SU-DHL-6 (cell line): ENCODE data around the gene GNAI2.

Experiments used
- EZH2phosphoT487 ChIP-seq: fragments of 200-600 bp; sonication (generic), shearing (Covaris generic); conservative IDR thresholded peaks from 2 replicates; pipeline ENCODE4 v1.6.1; 2018; ENCODE audit warnings: mild to moderate bottlenecking, antibody characterized with exemption, low read length, moderate library complexity, mixed read lengths
- TF ChIP-seq, protein P1 (sequence below): fragments of 200-600 bp; sonication (generic); IDR thresholded peaks from one replicate; pipeline ENCODE4 v1.5.1; 2017; ENCODE audit warnings: antibody characterized with exemption, mild to moderate bottlenecking, low read length, moderate library complexity; ENCODE audit not compliant: insufficient read depth, poor library complexity, severe bottlenecking

DNA sequence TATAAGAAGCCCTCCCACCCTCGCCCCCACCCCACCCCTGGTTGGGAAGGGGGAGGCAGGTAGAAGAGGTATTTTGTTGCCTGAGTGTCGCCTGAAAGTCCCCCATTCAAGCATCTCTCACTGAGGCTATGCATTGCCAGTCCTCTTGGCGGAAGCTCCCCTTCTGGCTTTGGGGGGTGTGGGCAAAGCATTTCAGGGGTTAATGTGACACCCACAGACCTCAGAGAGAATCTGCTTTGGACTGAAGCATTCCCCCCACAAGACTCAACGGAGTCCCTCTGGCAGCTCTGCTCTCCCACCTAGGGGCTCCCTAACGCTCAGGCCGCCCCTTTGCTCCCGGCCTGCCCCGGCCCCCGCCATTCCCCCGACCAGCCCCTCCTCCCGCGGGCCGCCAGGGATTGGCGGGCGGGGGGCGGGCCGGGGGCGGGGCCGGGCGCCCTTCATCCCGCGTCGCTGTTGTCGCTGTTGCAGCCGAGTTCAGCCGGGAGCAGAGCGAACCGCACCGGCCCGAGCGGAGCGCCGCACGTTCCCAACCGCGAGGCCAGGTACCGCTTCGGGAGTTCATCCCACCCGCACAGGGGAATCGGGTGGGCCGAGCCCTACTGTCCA, 31.1 kb upstream of the GNAI2 start, which contains the start of gene SLC38A3:
- TF ChIP-seq, protein P1, sequence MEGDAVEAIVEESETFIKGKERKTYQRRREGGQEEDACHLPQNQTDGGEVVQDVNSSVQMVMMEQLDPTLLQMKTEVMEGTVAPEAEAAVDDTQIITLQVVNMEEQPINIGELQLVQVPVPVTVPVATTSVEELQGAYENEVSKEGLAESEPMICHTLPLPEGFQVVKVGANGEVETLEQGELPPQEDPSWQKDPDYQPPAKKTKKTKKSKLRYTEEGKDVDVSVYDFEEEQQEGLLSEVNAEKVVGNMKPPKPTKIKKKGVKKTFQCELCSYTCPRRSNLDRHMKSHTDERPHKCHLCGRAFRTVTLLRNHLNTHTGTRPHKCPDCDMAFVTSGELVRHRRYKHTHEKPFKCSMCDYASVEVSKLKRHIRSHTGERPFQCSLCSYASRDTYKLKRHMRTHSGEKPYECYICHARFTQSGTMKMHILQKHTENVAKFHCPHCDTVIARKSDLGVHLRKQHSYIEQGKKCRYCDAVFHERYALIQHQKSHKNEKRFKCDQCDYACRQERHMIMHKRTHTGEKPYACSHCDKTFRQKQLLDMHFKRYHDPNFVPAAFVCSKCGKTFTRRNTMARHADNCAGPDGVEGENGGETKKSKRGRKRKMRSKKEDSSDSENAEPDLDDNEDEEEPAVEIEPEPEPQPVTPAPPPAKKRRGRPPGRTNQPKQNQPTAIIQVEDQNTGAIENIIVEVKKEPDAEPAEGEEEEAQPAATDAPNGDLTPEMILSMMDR, result no peak
- no peak for TF ChIP-seq EZH2phosphoT487
